AG04449 (cell line): ENCODE measurements around the gene TCF7L2.

Source experiments
- CTCF ChIA-PET: fragments of 350-600 bp; formaldehyde crosslinking; extraction: SDS; loops from one replicate; lab custom pipeline; 2021; ENCODE audit warnings: antibody characterized with exemption; lab: Yijun Ruan, JAX
- POLR2A ChIA-PET: fragments of 400-600, 350-600 bp; formaldehyde crosslinking; extraction: SDS; loops from one replicate; lab custom pipeline; 2020; ENCODE audit warnings: antibody characterized with exemption, inconsistent platforms; lab: Yijun Ruan, JAX
- DNase-seq: peaks from one replicate; pipeline ENCODE4 v3.0.0-alpha.2; 2010; ENCODE audit warnings: low read depth, low spot score
- H3K4me3 ChIP-seq: 2 replicates; pipeline ENCODE4 v1.5.1; 2011; ENCODE audit warnings: low read depth, mild to moderate bottlenecking, control low read depth, low read length
- CTCF ChIP-seq: IDR thresholded peaks from one replicate; pipeline ENCODE4 v1.5.1; 2011; ENCODE audit warnings: mild to moderate bottlenecking, moderate library complexity, low read length, control low read depth, inconsistent platforms; ENCODE audit not compliant: insufficient read depth; ENCODE audit errors: missing control alignments

TCF7L2 gene

GRCh38 chr10:113038183-113038582 is 88.1 kb downstream of the TCF7L2 start:
- CTCF ChIA-PET = no interaction called here
- POLR2A ChIA-PET = no interaction called here
- no peak for DNase-seq
- no peak overlapping the region for H3K4me3 ChIP-seq
- TF ChIP-seq CTCF = no peak

DNA sequence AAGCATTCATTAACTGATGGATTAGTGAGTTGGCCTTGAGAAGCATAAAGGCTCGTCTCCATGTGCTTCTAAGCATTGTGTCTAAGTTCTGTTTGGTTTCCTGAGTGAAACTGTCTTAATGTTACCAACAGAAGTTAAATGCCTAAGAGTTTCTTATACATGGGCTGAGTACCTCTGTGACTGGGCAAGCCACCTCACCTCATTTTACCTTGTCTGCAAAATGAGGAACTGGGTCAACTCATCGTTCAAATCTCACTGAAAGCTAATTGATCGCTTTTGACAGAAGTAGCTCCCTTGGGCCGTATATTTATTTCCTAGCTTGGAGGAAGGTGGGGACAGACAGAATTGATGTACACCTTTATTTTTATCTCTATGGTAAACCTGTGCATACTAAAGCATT is 88.9 kb downstream of the TCF7L2 start:
- CTCF ChIA-PET = no interaction called here
- POLR2A ChIA-PET = no interaction called here
- H3K4me3 ChIP-seq = no peak overlapping the region
- no peak for TF ChIP-seq CTCF
- DNase-seq = no peak

DNA sequence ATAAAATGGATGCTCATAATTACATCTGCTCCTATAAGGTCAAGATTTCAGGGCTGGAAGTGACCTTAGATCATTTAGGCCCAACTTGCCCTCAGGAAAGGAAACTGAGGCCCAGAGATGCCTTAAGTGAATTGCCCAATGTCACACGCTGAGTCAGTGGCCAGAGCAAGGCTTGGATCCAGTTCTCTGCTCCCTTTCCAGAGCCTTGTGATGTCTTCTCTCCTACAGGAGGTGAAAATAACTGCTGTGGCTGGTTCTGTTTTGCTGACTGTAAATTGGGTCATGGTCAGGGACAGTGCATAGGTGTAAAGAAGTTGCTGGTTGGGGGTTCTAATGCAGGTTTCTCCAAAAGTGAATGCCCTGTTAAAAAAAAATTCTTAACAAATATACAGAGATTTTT is 91.3 kb downstream of the TCF7L2 start:
- no peak overlapping the region for H3K4me3 ChIP-seq
- DNase-seq = no peak
- no peak for TF ChIP-seq CTCF
- CTCF ChIA-PET = no interaction called here
- POLR2A ChIA-PET = no interaction called here

DNA sequence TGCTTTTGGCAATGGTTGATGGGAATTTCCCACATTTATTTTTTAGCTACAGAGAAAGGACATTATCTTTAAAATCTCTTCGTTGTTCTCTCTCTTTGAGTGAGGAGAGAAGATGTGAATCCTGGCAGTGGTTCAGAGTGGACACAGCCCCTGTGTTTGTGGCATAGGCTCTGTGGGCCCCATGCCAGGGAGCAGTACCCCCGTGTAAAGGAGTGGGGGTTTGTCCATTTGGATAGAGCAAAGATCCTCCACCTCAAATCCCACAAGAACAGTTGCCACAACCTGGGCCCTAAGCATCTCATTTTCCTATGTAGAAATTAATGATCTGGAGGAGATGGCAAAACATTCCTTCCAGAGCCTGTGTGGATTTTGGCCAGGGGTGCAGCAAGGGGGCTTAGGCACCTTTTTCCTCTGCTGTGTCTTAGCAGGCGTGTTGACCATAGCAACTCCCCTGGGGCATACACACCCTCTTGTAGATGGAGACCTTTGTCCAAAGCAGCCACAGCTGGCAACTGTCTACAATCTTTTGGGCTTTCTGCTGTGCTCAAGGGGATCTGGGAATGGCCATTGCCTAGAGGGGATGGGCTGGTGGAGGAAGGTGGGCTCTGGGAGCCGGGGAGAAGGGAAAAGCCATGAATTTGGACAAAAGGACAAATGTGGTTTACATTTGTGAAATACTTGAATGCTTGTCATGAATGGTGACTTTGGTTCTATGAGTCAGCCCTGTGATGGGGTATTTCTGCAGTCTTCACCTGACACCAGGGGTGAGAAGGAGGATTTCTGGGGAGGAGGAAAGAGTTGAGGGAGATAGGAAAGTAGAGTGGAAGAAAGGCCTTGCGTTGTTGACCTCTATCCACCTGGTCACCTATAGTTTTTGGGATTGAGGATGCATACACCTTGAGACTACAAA is 92.0 kb downstream of the TCF7L2 start:
- CTCF ChIA-PET = no interaction called here
- no peak overlapping the region for H3K4me3 ChIP-seq
- TF ChIP-seq CTCF = no peak
- no peak for DNase-seq
- POLR2A ChIA-PET = no interaction called here

- CTCF ChIA-PET = no interaction called here
- TF ChIP-seq CTCF = no peak
- no peak for DNase-seq
- POLR2A ChIA-PET = no interaction called here
- no peak overlapping the region for H3K4me3 ChIP-seq
These were observed 92.8 kb downstream of the TCF7L2 start for GRCh38 chr10:113042868-113043267.

- no peak overlapping the region for H3K4me3 ChIP-seq
- CTCF ChIA-PET = no interaction called here
- POLR2A ChIA-PET = no interaction called here
- no peak for DNase-seq
- no peak for TF ChIP-seq CTCF
These were observed 94.1 kb downstream of the TCF7L2 start for GRCh38 chr10:113044016-113044755.
